LNCAP (cell line): ENCODE measurements around the gene PAQR3.

Experiments used
- TF ChIP-seq, protein P1 (sequence below): fragments of 450-650 bp; IDR thresholded peaks from 2 replicates; pipeline ENCODE4 v1.5.1; 2017; ENCODE audit warnings: mild to moderate bottlenecking

The PAQR3 gene

DNA sequence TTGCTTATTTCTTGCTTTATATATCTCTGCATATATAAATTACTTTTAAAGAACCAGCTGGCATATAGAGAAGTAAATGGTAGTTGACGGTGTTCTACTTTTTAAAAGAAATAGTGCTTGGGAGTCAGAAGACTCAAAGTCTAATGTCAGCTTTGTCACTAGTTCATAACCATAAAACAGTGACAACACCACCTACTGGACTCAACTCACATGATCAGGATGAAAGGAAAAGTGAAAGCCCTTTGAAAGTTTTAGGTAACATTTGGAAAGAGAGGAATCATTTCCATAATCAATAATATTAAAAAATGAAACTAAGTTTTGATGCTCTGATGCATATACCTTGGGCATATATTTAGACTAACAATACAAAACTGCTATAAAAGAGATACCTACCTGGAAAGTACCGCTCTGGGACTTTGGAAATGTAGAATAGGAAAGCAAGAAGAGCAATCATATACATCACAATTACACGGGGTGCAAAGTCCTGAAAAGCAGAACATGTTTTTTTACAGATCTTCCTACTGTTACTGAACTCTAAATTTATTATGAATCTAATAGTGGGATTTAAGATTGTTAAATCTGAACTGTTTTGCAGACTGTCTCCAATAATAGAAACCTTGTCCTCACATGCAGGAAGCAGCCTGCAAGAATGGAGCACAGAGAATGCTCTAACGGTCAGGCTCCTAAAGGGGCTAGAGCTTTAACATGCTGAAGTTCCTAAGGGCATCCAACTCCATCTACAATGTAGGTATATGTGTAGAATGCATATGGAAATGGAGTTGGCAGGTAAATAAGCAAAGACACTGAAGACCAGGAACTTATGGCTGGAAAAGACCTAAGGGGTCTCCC is 15.6 kb downstream of the PAQR3 start:
- TF ChIP-seq, protein P1, sequence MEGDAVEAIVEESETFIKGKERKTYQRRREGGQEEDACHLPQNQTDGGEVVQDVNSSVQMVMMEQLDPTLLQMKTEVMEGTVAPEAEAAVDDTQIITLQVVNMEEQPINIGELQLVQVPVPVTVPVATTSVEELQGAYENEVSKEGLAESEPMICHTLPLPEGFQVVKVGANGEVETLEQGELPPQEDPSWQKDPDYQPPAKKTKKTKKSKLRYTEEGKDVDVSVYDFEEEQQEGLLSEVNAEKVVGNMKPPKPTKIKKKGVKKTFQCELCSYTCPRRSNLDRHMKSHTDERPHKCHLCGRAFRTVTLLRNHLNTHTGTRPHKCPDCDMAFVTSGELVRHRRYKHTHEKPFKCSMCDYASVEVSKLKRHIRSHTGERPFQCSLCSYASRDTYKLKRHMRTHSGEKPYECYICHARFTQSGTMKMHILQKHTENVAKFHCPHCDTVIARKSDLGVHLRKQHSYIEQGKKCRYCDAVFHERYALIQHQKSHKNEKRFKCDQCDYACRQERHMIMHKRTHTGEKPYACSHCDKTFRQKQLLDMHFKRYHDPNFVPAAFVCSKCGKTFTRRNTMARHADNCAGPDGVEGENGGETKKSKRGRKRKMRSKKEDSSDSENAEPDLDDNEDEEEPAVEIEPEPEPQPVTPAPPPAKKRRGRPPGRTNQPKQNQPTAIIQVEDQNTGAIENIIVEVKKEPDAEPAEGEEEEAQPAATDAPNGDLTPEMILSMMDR, result peak; percentile 41; the same call in 1 of the 2 replicates

DNA sequence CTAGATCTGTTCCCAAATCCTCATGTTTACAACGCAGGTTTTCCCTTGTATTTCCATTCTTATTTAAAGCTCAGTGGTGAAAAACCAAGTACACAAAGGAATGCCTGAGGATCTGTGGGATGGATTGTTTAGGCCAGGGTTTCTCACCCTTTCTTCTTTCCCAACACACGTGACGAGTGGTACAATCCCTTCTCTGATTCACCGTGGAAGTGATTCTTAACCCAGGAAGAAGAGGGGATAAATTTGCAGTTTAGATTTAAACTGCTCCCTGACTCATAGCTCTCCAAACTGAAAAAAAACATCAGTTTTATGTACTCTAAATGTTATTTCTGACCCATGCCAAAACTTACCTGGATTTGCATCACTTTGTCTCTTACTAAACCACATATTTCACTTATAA is 17.0 kb downstream of the PAQR3 start:
- TF ChIP-seq, protein P1, result no peak

DNA sequence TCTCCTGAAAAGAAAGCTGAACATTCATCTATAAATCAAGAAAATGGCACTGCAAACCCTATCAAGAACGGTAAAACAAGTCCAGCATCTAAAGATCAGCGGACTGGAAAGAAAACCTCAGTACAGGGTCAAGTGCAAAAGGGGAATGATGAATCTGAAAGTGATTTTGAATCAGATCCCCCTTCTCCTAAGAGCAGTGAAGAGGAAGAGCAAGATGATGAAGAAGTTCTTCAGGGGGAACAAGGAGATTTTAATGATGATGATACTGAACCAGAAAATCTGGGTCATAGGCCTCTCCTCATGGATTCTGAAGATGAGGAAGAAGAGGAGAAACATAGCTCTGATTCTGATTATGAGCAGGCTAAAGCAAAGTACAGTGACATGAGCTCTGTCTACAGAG is 28.6 kb downstream of the PAQR3 start:
- TF ChIP-seq, protein P1, result no peak

DNA sequence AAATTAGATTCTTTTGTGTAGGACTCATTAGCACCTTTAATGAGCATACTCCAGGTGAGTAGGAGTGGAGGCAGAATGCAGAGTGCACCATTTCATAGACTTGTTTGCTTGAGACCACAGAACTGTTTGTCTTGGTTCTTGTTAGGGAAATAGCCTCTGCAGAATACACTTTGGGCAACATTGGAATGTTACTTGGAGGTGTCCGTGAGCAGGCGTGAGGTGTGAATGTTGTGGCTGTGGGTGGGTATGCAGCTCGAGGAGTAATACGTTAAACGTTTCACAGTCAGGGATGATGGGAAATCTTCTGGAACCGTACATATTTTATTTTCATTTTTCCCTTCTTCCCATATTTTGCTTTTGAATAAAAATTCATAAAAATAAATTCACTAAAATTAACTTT is 31.6 kb downstream of the PAQR3 start:
- TF ChIP-seq, protein P1, result no peak

DNA sequence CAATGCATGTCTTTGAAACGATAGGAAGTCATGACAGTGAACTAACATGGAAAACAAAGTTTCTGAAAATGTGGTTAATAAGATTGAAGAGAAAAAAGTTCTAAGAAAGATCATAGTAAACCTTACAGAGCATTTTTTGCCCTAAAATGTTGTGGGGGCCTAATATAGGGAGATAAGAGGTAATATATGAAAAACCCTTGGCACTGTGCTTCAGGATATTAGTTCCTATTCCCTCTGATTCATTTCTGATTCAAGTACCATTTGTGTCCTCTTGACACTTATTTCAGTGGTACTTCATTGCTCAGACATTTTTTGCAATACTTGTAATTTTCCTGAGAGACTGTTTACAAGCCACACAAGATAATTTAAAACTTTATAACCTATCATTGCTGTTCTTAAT is 35.1 kb downstream of the PAQR3 start:
- TF ChIP-seq, protein P1, result no peak

DNA sequence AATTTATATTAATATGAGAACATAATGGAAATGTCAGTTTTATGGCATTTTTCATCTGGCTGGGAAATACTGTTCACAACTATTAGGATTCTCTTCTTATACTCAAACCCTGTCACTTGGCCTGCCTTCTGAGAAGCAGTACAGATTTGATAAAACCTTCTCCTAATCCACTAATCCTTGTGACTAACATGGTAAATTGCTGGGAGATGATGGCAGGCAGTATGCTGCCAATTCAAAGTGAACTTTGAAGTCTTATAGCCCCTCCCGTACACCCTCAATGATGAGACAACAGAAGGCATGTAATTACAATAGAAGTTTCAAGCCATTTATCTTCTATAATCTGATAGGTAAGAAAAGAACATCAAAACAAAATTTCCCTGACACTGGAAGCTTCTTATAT is 36.9 kb downstream of the PAQR3 start:
- TF ChIP-seq, protein P1, result no peak

DNA sequence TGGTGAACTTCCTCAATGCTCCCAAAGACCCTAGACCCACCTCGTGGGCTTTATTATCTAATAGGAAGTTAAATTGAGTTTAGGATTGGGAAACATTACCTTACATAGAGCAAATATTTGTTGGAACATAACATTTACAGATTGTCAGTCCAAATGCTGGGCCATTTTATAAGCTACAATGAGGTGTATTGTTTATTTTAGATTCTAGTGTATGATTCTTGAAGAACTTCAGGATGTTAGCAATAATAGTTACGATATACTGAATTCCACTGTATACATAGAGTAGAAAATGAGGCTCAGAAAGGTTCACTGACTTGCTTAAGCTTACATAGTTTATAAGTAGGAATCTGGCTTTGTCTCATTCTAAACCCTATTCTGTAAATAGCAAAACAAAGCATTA is 37.4 kb downstream of the PAQR3 start:
- TF ChIP-seq, protein P1, result no peak
